NCI-H2081 treated with DMSO at 0.1 percent for 48 hours (cell line): Measurements from ENCODE around the gene DIPK2B.

Source experiments
- DNase-seq: peaks from one replicate; lab custom pipeline; 2025; lab: John Stamatoyannopoulos, UW

Gene DIPK2B

DNA sequence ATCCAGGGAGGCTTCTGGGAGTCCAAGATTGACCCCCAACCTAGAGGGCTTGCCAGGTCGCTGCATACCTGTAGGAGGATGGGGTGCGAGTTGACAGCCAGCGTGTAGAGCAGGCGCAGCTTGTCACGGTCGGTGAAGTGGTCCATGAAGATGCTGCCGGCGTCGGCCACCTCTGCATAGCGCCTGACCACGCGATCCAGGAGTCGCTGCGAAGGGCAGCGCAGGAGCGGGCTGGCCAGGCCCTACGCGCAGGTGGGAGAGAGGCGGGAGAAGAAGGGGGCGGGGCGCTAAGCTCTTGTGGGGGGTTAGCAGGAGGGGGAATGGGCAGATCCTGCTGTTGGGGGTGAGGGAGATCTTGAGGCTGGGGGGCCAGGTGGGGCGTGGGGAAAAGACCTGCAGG lies 43.0 kb downstream of the DIPK2B start:
- DNase-seq, result no peak

- no peak for DNase-seq
These were observed 46.2 kb downstream of the DIPK2B start for GRCh38 chrX:45154462-45154861.

GRCh38 chrX:45154033-45154360 lies 46.7 kb downstream of the DIPK2B start:
- no peak for DNase-seq
